ENCODE results near the gene RIPOR2.
"Not testable (repeated sequence)": the region's sequence is repeated elsewhere in the genome, so short reads cannot be mapped to it uniquely, and the experiment has no call there.

The RIPOR2 gene

GRCh38 chr6:24901698-24902328 is 33.9 kb downstream of the RIPOR2 start:
- no peak for DNase-seq

DNA sequence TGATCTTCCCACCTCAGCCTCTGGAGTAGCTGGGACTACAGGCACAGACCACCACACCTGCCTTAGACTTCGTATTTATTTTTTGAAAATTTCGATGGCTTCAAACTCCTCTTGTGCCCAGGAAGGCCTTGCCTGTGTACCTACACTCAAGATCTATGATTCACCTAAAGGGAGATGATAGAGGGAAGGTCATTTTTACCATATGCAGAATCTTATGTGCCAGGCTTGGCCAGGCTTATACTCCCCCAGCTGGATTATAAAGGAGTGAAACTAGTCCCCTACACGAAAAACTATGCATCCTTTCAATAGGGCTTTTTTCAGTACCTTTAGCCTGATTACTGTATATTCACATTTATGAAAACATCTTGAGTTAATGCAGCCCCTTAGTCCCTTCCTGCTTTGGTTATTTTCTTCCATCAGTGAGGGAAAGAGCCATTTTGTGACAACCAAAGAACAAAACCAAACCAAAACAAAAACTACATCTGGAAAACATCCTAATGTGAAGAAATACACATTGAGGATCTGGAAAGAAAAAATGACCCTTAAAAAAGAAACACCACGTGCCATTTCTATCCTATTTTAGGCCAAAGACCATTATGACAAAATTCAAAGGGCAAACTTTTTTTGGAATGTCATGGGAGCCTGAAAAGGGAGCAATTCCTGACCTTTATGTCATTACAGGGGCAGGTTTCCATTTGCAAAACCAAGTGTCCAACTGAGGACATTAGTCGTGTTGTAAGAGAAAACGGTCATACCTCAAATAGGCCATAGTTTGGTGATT is 34.7 kb downstream of the RIPOR2 start:
- no peak for DNase-seq

DNA sequence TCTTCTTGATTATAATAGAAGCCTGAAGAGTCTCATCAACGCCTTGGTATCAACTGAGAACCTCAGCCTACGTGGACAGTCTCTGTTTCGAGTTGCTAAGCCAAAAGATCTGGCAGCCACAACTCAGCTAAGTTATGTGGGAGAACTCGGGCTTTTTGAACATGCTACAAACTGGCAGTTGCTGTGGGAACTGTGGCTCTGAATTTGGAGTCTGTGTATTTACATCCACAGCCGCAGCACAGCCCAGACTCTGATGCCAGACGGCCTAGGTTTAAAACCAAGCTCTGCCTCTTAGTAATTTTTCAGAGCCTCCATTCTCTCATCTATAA is 35.8 kb downstream of the RIPOR2 start:
- peak; percentile 45 to 60 for DNase-seq

- DNase-seq: no peak
These were observed 36.4 kb downstream of the RIPOR2 start for GRCh38 chr6:24899136-24899996.

GRCh38 chr6:24898676-24899075 is 37.1 kb downstream of the RIPOR2 start:
- no peak for DNase-seq

DNA sequence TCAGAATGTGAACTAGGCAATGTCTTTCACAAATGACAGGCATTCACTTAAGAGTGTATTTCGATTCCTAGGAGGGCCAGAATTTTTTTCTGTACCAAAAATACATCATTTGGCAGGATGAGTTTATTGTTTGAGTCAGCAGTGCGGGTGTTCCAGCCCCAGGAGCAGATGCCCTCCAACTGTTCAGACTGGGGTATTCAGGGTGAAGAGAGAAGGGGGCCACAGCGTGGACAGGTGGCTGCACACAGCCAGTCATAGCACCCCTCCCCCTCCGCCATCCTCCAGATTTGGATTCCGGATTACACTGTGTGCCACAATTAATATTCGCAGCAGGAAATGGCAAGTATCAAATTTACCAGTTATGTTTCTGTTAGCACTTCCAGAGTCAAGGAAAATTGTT is 38.6 kb downstream of the RIPOR2 start:
- no peak for DNase-seq

DNA sequence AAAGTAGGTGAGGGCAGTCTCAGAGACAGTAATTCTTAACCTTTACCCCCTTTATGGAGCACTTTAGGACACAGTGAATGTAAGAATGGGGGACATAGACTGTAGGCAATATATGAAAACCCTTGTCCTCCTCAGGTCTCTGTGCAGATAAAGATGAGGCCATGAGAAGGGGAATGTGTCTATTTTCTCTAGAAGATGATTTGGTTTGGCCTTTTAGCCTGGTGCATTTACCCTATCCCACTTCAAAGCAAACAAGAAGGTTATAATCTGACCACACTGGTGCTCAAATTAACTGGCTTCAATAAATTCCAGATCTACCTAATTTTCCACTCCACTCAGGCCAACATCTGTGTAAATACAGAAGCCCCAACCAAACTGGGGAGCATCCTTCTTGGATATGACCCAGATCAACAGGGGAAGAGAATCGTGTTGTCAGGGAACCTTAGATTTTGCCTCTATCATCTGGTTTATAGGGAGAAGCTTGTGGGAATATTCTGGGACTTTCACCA is 42.4 kb downstream of the RIPOR2 start:
- no peak for DNase-seq

DNA sequence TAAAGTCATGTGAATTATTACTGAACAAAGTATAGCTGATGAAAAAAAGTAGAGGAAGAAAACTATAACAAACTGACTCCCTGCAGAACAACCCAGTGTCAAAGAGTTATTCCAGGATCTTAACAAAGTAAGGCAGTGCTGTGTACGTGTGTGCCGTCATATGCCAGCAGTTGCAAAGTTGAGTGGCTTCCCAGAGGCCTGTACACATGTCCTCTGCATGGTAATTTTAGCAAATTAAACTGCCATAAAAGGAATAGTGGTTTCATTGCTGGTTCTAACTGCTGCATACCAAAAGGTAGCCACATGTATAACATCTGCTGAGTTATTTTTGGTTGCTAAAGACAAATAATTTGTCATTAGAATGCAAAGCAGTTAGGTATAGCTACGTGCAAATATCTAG is 44.8 kb downstream of the RIPOR2 start:
- no peak for DNase-seq

DNA sequence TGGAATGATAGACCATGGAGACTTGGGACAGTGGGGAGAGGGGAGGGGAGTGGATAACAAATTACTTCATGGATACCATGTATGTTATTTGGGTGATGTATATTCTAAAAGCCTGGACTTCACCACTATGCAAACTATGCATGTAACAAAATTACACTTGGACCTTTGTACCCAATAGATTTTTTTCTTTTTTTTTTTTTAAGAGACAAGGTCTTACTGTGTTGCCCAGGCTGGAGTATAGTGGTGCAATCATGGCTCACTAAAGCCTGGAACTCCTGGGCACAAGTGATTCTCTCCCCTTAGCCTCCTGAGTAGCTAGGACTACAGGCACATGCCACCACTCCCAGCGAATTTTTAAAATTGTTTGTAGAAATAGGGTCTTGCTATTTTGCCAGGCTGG is 45.3 kb downstream of the RIPOR2 start:
- DNase-seq: no peak

DNA sequence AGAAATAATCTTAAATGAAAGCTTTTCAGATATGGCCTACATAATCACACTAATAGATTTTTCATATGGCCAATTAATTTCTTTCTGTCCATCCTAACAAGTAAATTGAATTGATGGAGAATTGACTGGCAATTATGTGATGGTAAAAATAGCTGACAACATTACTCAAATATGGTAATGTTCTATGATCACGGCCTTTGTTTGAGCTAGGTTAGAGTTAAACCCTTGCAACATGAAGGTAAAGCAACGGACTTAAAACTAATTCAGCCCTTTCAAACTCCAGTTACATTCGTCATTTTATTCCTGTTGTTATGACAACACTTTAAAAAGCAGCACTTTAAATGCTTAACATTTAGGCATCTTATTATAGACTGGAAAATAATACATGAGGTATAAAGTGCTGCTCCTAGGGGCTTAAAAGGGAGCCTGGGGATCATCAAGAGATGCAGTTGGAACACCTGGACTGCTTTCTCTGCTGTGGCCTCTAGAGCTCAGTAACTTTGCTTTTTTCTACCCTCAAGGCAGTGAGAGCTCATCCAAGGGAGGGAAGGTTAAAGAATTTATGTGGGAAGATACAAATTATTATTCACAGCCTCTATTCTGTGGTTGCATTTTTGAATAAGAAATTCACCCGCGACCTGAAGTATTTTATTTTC is 46.9 kb downstream of the RIPOR2 start:
- no peak for DNase-seq

- DNase-seq: no peak
These were observed 48.1 kb downstream of the RIPOR2 start for GRCh38 chr6:24887545-24888140.

DNA sequence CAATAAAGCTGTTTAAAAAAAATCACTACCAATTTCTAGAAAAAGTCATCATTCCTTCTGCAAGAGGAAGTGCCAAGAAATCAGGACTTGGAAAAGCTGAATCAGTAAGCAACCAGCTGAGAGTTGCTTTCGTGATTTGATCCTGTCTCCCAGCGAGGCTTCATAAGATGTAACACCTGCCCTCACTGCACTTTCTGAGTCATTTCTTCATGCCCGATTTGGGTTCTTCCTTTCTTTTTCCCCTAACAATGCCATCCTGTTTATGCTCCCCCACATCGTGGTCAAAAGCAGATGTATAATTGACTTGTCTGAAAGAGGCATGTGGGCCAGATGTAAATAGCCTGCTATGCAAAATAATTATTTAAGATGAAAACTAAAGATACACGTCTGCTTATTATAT is 52.1 kb downstream of the RIPOR2 start:
- peak in 1 of 2 donors; percentile 43 for DNase-seq

DNA sequence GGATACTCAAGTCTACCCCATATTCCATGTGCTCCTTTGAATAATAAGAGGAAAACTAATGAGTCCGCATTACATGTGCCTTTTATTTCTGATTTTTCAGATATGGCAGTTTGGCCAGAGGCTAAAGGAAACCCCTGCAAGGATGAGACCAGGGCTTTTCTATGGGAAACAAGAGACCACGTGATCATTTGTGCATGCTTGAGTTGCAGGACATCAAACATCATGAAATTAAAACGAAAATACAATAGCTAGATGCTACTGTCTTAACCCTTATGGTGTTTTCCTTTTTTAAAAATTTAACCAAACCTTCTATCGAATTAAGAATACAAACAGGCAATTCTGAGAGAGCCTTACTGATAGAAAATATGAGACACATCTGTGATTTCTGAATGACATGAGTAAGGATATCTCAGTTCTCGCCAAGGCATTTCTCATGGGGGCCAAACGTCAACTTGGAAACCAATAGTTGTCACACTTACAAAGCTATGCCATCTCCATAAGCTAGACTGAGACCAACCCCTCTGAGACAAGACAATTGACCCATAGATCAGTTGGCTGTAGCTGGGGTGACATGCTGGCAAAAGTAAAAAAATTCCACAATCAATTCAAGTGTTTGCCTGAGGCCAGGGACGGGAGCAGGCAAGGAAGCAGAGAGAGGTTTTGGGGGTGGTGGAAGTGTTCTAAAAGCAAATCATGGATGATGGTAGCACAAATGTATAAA is 52.8 kb downstream of the RIPOR2 start:
- DNase-seq: no peak

- no peak for DNase-seq
These were observed 53.5 kb downstream of the RIPOR2 start for GRCh38 chr6:24882295-24882694.

GRCh38 chr6:24881376-24881775 is 54.4 kb downstream of the RIPOR2 start:
- no peak for DNase-seq

- no peak for DNase-seq
These were observed 55.3 kb downstream of the RIPOR2 start for GRCh38 chr6:24880451-24880850.

DNA sequence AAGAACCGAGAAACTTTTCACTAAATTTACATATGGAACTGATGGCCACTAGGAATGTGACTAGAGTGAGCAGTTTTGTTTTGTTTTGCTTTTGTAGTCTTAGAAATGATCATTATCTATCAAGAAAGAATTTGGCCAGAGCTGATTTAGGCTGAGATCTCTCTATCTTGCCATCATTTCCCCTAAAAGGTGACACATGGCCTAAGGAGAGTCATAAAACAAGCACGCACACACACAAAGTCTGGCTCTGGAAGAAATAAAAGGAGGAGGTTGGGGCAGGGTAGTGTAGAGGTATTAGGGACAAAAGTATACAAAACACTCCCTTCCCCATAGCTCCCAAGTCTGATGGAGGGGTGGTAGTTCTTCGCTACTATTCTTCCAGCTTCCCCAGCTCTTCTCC is 56.4 kb downstream of the RIPOR2 start:
- DNase-seq: no peak

DNA sequence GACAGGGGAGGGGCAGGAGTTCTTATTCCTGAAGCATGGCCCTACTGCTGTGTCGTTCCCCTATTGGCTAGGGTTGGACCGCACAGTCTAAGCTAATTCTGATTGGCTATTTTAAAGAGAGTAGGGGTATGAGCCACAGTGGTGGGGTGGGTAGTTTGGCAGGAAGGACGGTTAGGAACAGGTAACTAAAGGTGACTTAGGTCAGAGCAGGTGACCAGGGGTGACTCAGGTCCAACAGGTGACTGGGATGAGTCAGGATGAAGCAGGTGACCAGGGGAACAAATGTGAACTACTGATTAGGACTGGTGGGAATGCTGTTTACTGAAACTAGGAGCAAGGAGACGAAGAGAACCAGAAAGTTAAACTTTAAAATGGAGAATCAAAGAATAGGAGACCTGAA is 58.0 kb downstream of the RIPOR2 start:
- not testable (repeated sequence) for DNase-seq

GRCh38 chr6:24876499-24877465 is 59.0 kb downstream of the RIPOR2 start:
- no peak for DNase-seq

- no peak for DNase-seq
These were observed 60.2 kb downstream of the RIPOR2 start for GRCh38 chr6:24875534-24875901.
